K562 (cell line): ENCODE results near the gene ATXN3. TPM values are rescaled to one million over a fixed set of nuclear protein-coding genes. Genes with fewer than 3 reads are reported as not detected.
A peak's percentile ranks its signal among the peaks of the same experiment; 100 is the strongest.

Experiments used
- GTF2E2 ChIP-seq: fragments of 200-800 bp; sonication (Bioruptor generic); IDR thresholded peaks from 2 replicates; pipeline ENCODE4 v1.6.1; 2016; ENCODE audit warnings: missing genetic modification characterization, missing compliant biosample characterization
- NBN ChIP-seq: fragments of 450-650 bp; IDR thresholded peaks from 2 replicates; pipeline ENCODE4 v1.6.1; 2016; ENCODE audit warnings: low read depth, mild to moderate bottlenecking
- RAD51 ChIP-seq: fragments of 450-650 bp; IDR thresholded peaks from 2 replicates; pipeline ENCODE4 v1.7.1; 2016; ENCODE audit warnings: low read depth, mild to moderate bottlenecking, borderline replicate concordance
- TFE3 ChIP-seq: fragments of 450-650 bp; formaldehyde crosslinking; IDR thresholded peaks from 2 replicates; pipeline ENCODE4 v1.4.0; 2020; ENCODE audit warnings: mild to moderate bottlenecking, mixed read lengths
- ZHX1 ChIP-seq: fragments of 150-350 bp; conservative IDR thresholded peaks from 2 replicates; pipeline ENCODE4 v1.6.1; 2014; ENCODE audit warnings: low read length
- ZNF184 ChIP-seq: sonication (generic); formaldehyde crosslinking; IDR thresholded peaks from 2 replicates; pipeline ENCODE4 v1.5.0; 2020; ENCODE audit warnings: missing genetic modification reagents
- polyA plus RNA-seq, 8 experiments: library from polyadenylated mRNA; depleted of rRNA in 4 of 8; stranded (reverse) in 5 of 8; unstranded in 3 of 8; fragments of >200 nt; fragmentation: Nextera tagmentation in 2 of 8; fragmentation: Illumina TruSeq in 1 of 8; extraction: Ambion mirVana in 2 of 8; extraction: Trizol in 1 of 8; gene quantifications; 2 replicates each; pipeline versions ENCODE4 v1.2.1 to v1.2.3, GENCODE V29; 2011 to 2014; ENCODE audit warnings: inconsistent platforms in 1 of 8, missing spikeins in 1 of 8
- total RNA-seq, 7 experiments: library from RNA; depleted of rRNA in 6 of 7; stranded (reverse); fragments of >200 nt in 6 of 7; fragmentation: Illumina TruSeq in 2 of 7; extraction: Trizol in 2 of 7; gene quantifications; 2 replicates each; pipeline versions ENCODE4 v1.2.1 to v1.2.3, GENCODE V29; 2011 to 2021; ENCODE audit warnings: low replicate concordance in 1 of 7

The ATXN3 gene
- total and polyA plus RNA-seq, 9 of the 15 experiments (the other 6 are each of a cell fraction or from before 2014, with no cell fraction given): 11.3 to 25.0 (median 14.6) TPM

- peak; percentile 84 for TF ChIP-seq TFE3
- peak; percentile 20; the same call in 1 of the 2 replicates for TF ChIP-seq RAD51
- TF ChIP-seq ZNF184: no peak
- 0 out of 2 replicates have a peak, but pooled peaks have one; percentile 32 for TF ChIP-seq NBN
- no peak for TF ChIP-seq ZHX1
- 0 out of 2 replicates have a peak, but pooled peaks have one; percentile 3 for TF ChIP-seq GTF2E2 (tag)
These were observed 65.8 kb downstream of the ATXN3 start (continued) for GRCh38 chr14:92040431-92041051.
